Naive thymus-derived CD8-positive, alpha-beta T cell (primary cell): ENCODE results near the gene CAST. TPM values are rescaled to one million over a fixed set of nuclear protein-coding genes. Genes with fewer than 3 reads are reported as not detected.
"Not testable (repeated sequence)": the region's sequence is repeated elsewhere in the genome, so short reads cannot be mapped to it uniquely, and the experiment has no call there.

Experiments used
- ATAC-seq, 2 donors: fragments of 150-1000 bp; cut with Tn5 transposase in 1 of 2; sonication (Bioruptor Pico), chemical (Tn5 transposase) in 1 of 2; 1 replicate in 1 of 2; 2 replicates in 1 of 2; pipeline ENCODE4 v1.10.0; 2021; ENCODE audit warnings: mild to moderate bottlenecking in 2 of 2, moderate library complexity in 2 of 2
- POLR2A ChIA-PET: fragments of 350-600 bp; sonication (Branson Sonifier 250); formaldehyde crosslinking; loops from one replicate; lab custom pipeline; 2021; ENCODE audit warnings: antibody characterized with exemption; lab: Charles Lee
- DNase-seq, 10 donors: peaks; one replicate each; pipeline versions ENCODE4 v3.0.0 to v3.0.0-alpha.2; 2020 to 2022
- H3K27ac Mint-ChIP-seq, 10 donors: one replicate each; pipeline ENCODE4 v1.8.0; 2020 to 2022; ENCODE audit warnings: mild to moderate bottlenecking in 10 of 10, mixed read lengths in 10 of 10, moderate library complexity in 4 of 10, inconsistent platforms in 1 of 10
- H3K27me3 Mint-ChIP-seq, 5 donors: one replicate each; pipeline ENCODE4 v1.8.0; 2021 to 2022; ENCODE audit warnings: mixed read lengths in 5 of 5
- H3K36me3 Mint-ChIP-seq, 3 donors: one replicate each; pipeline ENCODE4 v1.8.0; 2020 to 2022; ENCODE audit warnings: mixed read lengths in 3 of 3, mild to moderate bottlenecking in 2 of 3, inconsistent platforms in 1 of 3
- H3K4me1 Mint-ChIP-seq, 4 donors: one replicate each; pipeline ENCODE4 v1.8.0; 2021 to 2022; ENCODE audit warnings: mixed read lengths in 4 of 4
- H3K4me3 Mint-ChIP-seq, 10 donors: one replicate each; pipeline ENCODE4 v1.8.0; 2020 to 2022; ENCODE audit warnings: mild to moderate bottlenecking in 10 of 10, mixed read lengths in 10 of 10, moderate library complexity in 6 of 10, inconsistent platforms in 1 of 10
- H3K9me3 Mint-ChIP-seq, 9 donors: one replicate each; pipeline ENCODE4 v1.8.0; 2020 to 2022; ENCODE audit warnings: mixed read lengths in 9 of 9, mild to moderate bottlenecking in 3 of 9, inconsistent platforms in 1 of 9, moderate library complexity in 1 of 9
- polyA plus RNA-seq, 3 donors: library from polyadenylated mRNA; unstranded; fragments of 300-500 nt; fragmentation: Illumina TruSeq; gene quantifications; one replicate each; pipeline ENCODE4 v1.2.3, GENCODE V29; 2021
- total RNA-seq, 8 experiments: library from RNA in 2 of 8; stranded (reverse) in 2 of 8; gene quantifications; one replicate each; pipeline ENCODE4 v1.2.3 and lab custom pipeline; 2021 to 2026

The CAST gene
- total RNA-seq: 100 to 1,000 TPM; 114 to 115 TPM
- 10 to 100 TPM; 29.9 to 42.2 (median 32.9) TPM for polyA plus RNA-seq
- 93.9 to 214 (median 158) reads per million in 6 experiments for total RNA-seq (lab: John Stamatoyannopoulos, UW)

- Mint-ChIP-seq H3K36me3 (no peaks in the 10 kb centered on the region), H3K27me3 (peaks cover 0 to 1% (median 0%) of the 10 kb centered on the region in 5 donors), H3K9me3 (no peaks in the 10 kb centered on the region), H3K27ac (peak within 1 kb of the TSS; percentile 95 to 99 (median 96)), H3K4me3 (peak within 1 kb of the TSS; percentile 94 to 99 (median 96)), H3K4me1 (peaks cover 18 to 66% (median 35%) of the 10 kb centered on the region in 4 donors)
- peak; percentile 56 to 84 (median 70) for DNase-seq
- peak; percentile 55 to 62 for ATAC-seq
- POLR2A ChIA-PET: interaction anchor here (0.5 to 3.0 kb wide), 20 partner anchors 10 to 1569 kb away, joined by 3 to 21 read pairs (median 4); partner anchors contain the start of genes ERAP1, LNPEP and RFESD
Observed at GRCh38 chr5:96661855-96662724, at the start of gene CAST. Gene CAST (plus strand): TSS chr5:96662376. CDS start chr5:96662423, 47 bp downstream.

GRCh38 chr5:96614110-96614691, 48.0 kb upstream of the CAST start:
- Mint-ChIP-seq H3K4me1 (peaks cover 0 to 5% (median 4%) of the 10 kb centered on the region in 4 donors), H3K27me3 (peaks cover 2 to 12% (median 9%) of the 10 kb centered on the region in 5 donors), H3K9me3 (peaks cover 0 to 4% (median 0%) of the 10 kb centered on the region in 9 donors), H3K27ac (no peak overlapping the region), H3K4me3 (no peak overlapping the region), H3K36me3 (peaks cover 0 to 4% (median 0%) of the 10 kb centered on the region in 3 donors)
- peak; percentile 16 to 52 for ATAC-seq
- POLR2A ChIA-PET: interaction anchor here (0.7 to 1.7 kb wide), 2 partner anchors 46 to 48 kb away, joined by 3 to 7 read pairs; partner anchors contain the start of gene CAST
- DNase-seq: peak in 9 of 10 donors; percentile 8 to 64 (median 32)

- ATAC-seq (no peak), DNase-seq (no peak)
- Mint-ChIP-seq H3K4me1 (peaks cover 0 to 5% (median 4%) of the 10 kb centered on the region in 4 donors), H3K4me3 (no peak overlapping the region), H3K9me3 (peaks cover 0 to 3% (median 0%) of the 10 kb centered on the region in 9 donors), H3K27ac (no peak overlapping the region), H3K27me3 (peaks cover 2 to 10% (median 9%) of the 10 kb centered on the region in 5 donors), H3K36me3 (peaks cover 0 to under 1% (median 0%) of the 10 kb centered on the region in 3 donors)
- POLR2A ChIA-PET: interaction anchor here (1.7 kb wide), 1 partner anchor 47 kb away, joined by 7 read pairs; the partner anchor contains the start of gene CAST
Observed at GRCh38 chr5:96615223-96615622, 47.0 kb upstream of the CAST start.

- H3K4me3 Mint-ChIP-seq: no peak overlapping the region
- POLR2A ChIA-PET: interaction anchor here (0.7 kb wide), 1 partner anchor 23 kb away, joined by 6 read pairs; no protein-coding TSS in a partner anchor
- no peaks in the 10 kb centered on the region for H3K36me3 Mint-ChIP-seq
- H3K27me3 Mint-ChIP-seq: peaks cover 2 to 9% (median 3%) of the 10 kb centered on the region in 5 donors
- no peak overlapping the region for H3K27ac Mint-ChIP-seq
- peaks cover 0 to 5% (median 4%) of the 10 kb centered on the region in 4 donors for H3K4me1 Mint-ChIP-seq
- peaks cover 0 to 3% (median 0%) of the 10 kb centered on the region in 9 donors for H3K9me3 Mint-ChIP-seq
- no peak for DNase-seq
- ATAC-seq: no peak
Observed at GRCh38 chr5:96616801-96617200, 45.4 kb upstream of the CAST start.

- H3K4me3 Mint-ChIP-seq, DNase-seq, H3K27ac Mint-ChIP-seq, H3K27me3 Mint-ChIP-seq, ATAC-seq, H3K4me1 Mint-ChIP-seq, H3K36me3 Mint-ChIP-seq, H3K9me3 Mint-ChIP-seq, POLR2A ChIA-PET: not testable (repeated sequence)
Observed at GRCh38 chr5:96618311-96619016, 43.7 kb upstream of the CAST start.

GRCh38 chr5:96619946-96620345, 42.2 kb upstream of the CAST start:
- Mint-ChIP-seq H3K4me1 (no peaks in the 10 kb centered on the region), H3K36me3 (no peaks in the 10 kb centered on the region), H3K27me3 (peaks cover 0 to 8% (median 2%) of the 10 kb centered on the region in 5 donors), H3K27ac (no peak overlapping the region), H3K4me3 (no peak overlapping the region), H3K9me3 (peaks cover 0 to 3% (median 0%) of the 10 kb centered on the region in 9 donors)
- POLR2A ChIA-PET: no interaction called here
- no peak for ATAC-seq
- no peak for DNase-seq

- no peak for ATAC-seq
- POLR2A ChIA-PET: no interaction called here
- peaks cover 0 to 3% (median under 1%) of the 10 kb centered on the region in 4 donors for H3K4me1 Mint-ChIP-seq
- no peak for DNase-seq
- H3K9me3 Mint-ChIP-seq: peaks cover 0 to 2% (median 0%) of the 10 kb centered on the region in 9 donors
- no peaks in the 10 kb centered on the region for H3K36me3 Mint-ChIP-seq
- H3K4me3 Mint-ChIP-seq: no peak overlapping the region
- H3K27me3 Mint-ChIP-seq: peaks cover 0 to 10% (median 2%) of the 10 kb centered on the region in 5 donors
- H3K27ac Mint-ChIP-seq: no peak overlapping the region
Observed at GRCh38 chr5:96624596-96624995, 37.6 kb upstream of the CAST start.

- Mint-ChIP-seq H3K4me3 (no peak overlapping the region), H3K27ac (no peak overlapping the region), H3K36me3 (no peaks in the 10 kb centered on the region), H3K9me3 (no peaks in the 10 kb centered on the region), H3K4me1 (peaks cover 0 to 3% (median under 1%) of the 10 kb centered on the region in 4 donors), H3K27me3 (peaks cover 0 to 10% (median 3%) of the 10 kb centered on the region in 5 donors)
- ATAC-seq: no peak
- POLR2A ChIA-PET: no interaction called here
- no peak for DNase-seq
Observed at GRCh38 chr5:96625365-96625764, 36.8 kb upstream of the CAST start.

GRCh38 chr5:96626956-96627355, 35.2 kb upstream of the CAST start:
- H3K9me3 Mint-ChIP-seq: no peaks in the 10 kb centered on the region
- no peak overlapping the region for H3K27ac Mint-ChIP-seq
- peaks cover 0 to 10% (median 3%) of the 10 kb centered on the region in 5 donors for H3K27me3 Mint-ChIP-seq
- no peak for DNase-seq
- H3K36me3 Mint-ChIP-seq: no peaks in the 10 kb centered on the region
- POLR2A ChIA-PET: no interaction called here
- peaks cover 0 to 3% (median 1%) of the 10 kb centered on the region in 4 donors for H3K4me1 Mint-ChIP-seq
- ATAC-seq: no peak
- no peak overlapping the region for H3K4me3 Mint-ChIP-seq

GRCh38 chr5:96627792-96628398, 34.3 kb upstream of the CAST start:
- Mint-ChIP-seq H3K36me3 (no peaks in the 10 kb centered on the region), H3K27me3 (peaks cover 0 to 10% (median 3%) of the 10 kb centered on the region in 5 donors), H3K4me3 (peak overlapping the region in 3 of 10 donors; percentile 0 to 3 (median 1)), H3K4me1 (peaks cover 0 to 3% (median 1%) of the 10 kb centered on the region in 4 donors), H3K9me3 (no peaks in the 10 kb centered on the region), H3K27ac (no peak overlapping the region)
- POLR2A ChIA-PET: no interaction called here
- ATAC-seq: no peak
- DNase-seq: no peak

GRCh38 chr5:96628406-96628805, 33.8 kb upstream of the CAST start:
- Mint-ChIP-seq H3K27ac (no peak overlapping the region), H3K36me3 (no peaks in the 10 kb centered on the region), H3K9me3 (no peaks in the 10 kb centered on the region), H3K4me3 (no peak overlapping the region), H3K4me1 (peaks cover 0 to 3% (median 1%) of the 10 kb centered on the region in 4 donors), H3K27me3 (peaks cover 0 to 11% (median 3%) of the 10 kb centered on the region in 5 donors)
- ATAC-seq: no peak
- DNase-seq: no peak
- POLR2A ChIA-PET: no interaction called here
